Astrocyte (in vitro differentiated cells and primary cell): Measurements from ENCODE around the gene C8A. TPM values are rescaled to one million over a fixed set of nuclear protein-coding genes. Genes with fewer than 3 reads are reported as not detected.

Experiments used
- DNase-seq: peaks from one replicate; pipeline ENCODE4 v3.0.0-alpha.2; 2010; ENCODE audit warnings: low read depth
- FAIRE-seq: peaks from 2 replicates; lab custom pipeline; 2011; peaks lifted over from hg19 to GRCh38; lab: Jason Lieb, UNC
- H2AFZ ChIP-seq: 2 replicates; pipeline ENCODE4 v1.6.0; 2012; ENCODE audit warnings: low read depth, low read length, inconsistent platforms
- H3K27ac ChIP-seq: 2 replicates; pipeline ENCODE4 v1.5.1; 2011; ENCODE audit warnings: low read depth, low read length, inconsistent platforms
- H3K27me3 ChIP-seq: 2 replicates; pipeline ENCODE4 v1.6.0; 2011; ENCODE audit warnings: low read length, inconsistent platforms; ENCODE audit not compliant: insufficient read depth
- H3K36me3 ChIP-seq: 2 replicates; pipeline ENCODE4 v1.5.1; 2011; ENCODE audit warnings: low read length, inconsistent platforms; ENCODE audit not compliant: insufficient read depth
- H3K4me1 ChIP-seq: 2 replicates; pipeline ENCODE4 v1.5.1; 2011; ENCODE audit warnings: low read length, inconsistent platforms; ENCODE audit not compliant: insufficient read depth
- H3K4me2 ChIP-seq: 2 replicates; pipeline ENCODE4 v1.6.0; 2012; ENCODE audit warnings: low read length, inconsistent platforms
- H3K4me3 ChIP-seq: 2 replicates; pipeline ENCODE4 v1.5.1; 2011; ENCODE audit warnings: low read depth, mild to moderate bottlenecking, low read length, inconsistent platforms; ENCODE audit not compliant: insufficient read depth
- H3K79me2 ChIP-seq: 2 replicates; pipeline ENCODE4 v1.6.0; 2012; ENCODE audit warnings: mild to moderate bottlenecking, low read length, inconsistent platforms; ENCODE audit not compliant: insufficient read depth
- H3K9ac ChIP-seq: 2 replicates; pipeline ENCODE4 v1.6.0; 2012; ENCODE audit warnings: mild to moderate bottlenecking, low read length, inconsistent platforms
- H3K9me3 ChIP-seq: 2 replicates; pipeline ENCODE4 v1.5.1; 2012; ENCODE audit warnings: low read depth, mild to moderate bottlenecking, low read length, inconsistent platforms; ENCODE audit not compliant: insufficient read depth
- H4K20me1 ChIP-seq: 2 replicates; pipeline ENCODE4 v1.6.0; 2012; ENCODE audit warnings: low read length, inconsistent platforms; ENCODE audit not compliant: insufficient read depth
- H3K27ac Mint-ChIP-seq: one replicate; pipeline ENCODE4 v1.8.0; 2021; ENCODE audit warnings: mild to moderate bottlenecking, mixed read lengths; ENCODE audit not compliant: unreplicated experiment
- H3K27me3 Mint-ChIP-seq: one replicate; pipeline ENCODE4 v1.8.0; 2021; ENCODE audit warnings: low read depth, mixed read lengths; ENCODE audit not compliant: unreplicated experiment
- H3K36me3 Mint-ChIP-seq: one replicate; pipeline ENCODE4 v1.8.0; 2021; ENCODE audit warnings: low read depth, mixed read lengths; ENCODE audit not compliant: unreplicated experiment
- H3K4me1 Mint-ChIP-seq: one replicate; pipeline ENCODE4 v1.8.0; 2021; ENCODE audit warnings: low read depth, mixed read lengths; ENCODE audit not compliant: unreplicated experiment
- H3K4me3 Mint-ChIP-seq: one replicate; pipeline ENCODE4 v1.8.0; 2021; ENCODE audit warnings: mild to moderate bottlenecking, moderate library complexity, mixed read lengths; ENCODE audit not compliant: unreplicated experiment
- H3K9me3 Mint-ChIP-seq: one replicate; pipeline ENCODE4 v1.8.0; 2021; ENCODE audit warnings: mild to moderate bottlenecking, mixed read lengths; ENCODE audit not compliant: unreplicated experiment
- EZH2 ChIP-seq: IDR thresholded peaks from 2 replicates; pipeline ENCODE4 v1.6.1; 2012; ENCODE audit warnings: mild to moderate bottlenecking, low read length, inconsistent platforms; ENCODE audit not compliant: insufficient read depth
- total RNA-seq: library from RNA; stranded (reverse); gene quantifications from 2 replicates; pipeline ENCODE4 v1.2.1, GENCODE V29; 2021
- TF ChIP-seq, protein P1 (sequence below): IDR thresholded peaks from 2 replicates; pipeline ENCODE4 v1.5.1; 2011; ENCODE audit warnings: low read depth, mild to moderate bottlenecking, inconsistent platforms, low read length, moderate library complexity; ENCODE audit not compliant: insufficient read depth

The C8A gene
- total RNA-seq, 1 donor from 2014 or later = not detected

DNA sequence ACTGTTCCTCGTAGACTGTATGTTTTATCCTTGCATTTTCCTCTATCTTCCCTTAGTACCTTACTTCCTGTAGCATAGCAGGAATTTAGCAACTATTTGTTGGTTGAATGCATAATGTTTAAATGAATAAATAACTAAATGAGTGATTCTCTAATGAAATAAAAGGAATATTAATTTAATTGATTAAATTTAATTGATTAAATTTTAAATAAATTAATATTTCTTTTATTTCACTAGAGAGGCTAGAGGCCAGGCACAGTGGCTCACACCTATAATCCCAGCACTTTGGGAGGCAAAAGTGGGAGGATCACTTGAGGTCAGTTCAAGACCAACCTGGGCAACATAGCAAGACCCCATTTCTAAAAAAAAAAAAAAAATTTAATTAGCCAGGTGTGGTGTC lies 85.4 kb downstream of the C8A start:
- Histone ChIP-seq H3K4me2 (no peak overlapping the region), H3K9ac (no peak overlapping the region), H4K20me1 (no peaks in the 10 kb centered on the region), H3K9me3 (no peaks in the 10 kb centered on the region), H3K36me3 (no peaks in the 10 kb centered on the region), H3K27ac (no peak overlapping the region), H2AFZ (no peak overlapping the region), H3K4me1 (no peaks in the 10 kb centered on the region), H3K27me3 (no peaks in the 10 kb centered on the region), H3K4me3 (no peak overlapping the region), H3K79me2 (no peaks in the 10 kb centered on the region)
- H3K27ac Mint-ChIP-seq = no peak overlapping the region
- H3K27me3 Mint-ChIP-seq = peaks cover 16% of the 10 kb centered on the region
- no peaks in the 10 kb centered on the region for H3K36me3 Mint-ChIP-seq
- DNase-seq (no peak), FAIRE-seq (no peak)
- no peak overlapping the region for H3K4me3 Mint-ChIP-seq
- H3K9me3 Mint-ChIP-seq = no peaks in the 10 kb centered on the region
- TF ChIP-seq EZH2 = no peak
- TF ChIP-seq, protein P1, sequence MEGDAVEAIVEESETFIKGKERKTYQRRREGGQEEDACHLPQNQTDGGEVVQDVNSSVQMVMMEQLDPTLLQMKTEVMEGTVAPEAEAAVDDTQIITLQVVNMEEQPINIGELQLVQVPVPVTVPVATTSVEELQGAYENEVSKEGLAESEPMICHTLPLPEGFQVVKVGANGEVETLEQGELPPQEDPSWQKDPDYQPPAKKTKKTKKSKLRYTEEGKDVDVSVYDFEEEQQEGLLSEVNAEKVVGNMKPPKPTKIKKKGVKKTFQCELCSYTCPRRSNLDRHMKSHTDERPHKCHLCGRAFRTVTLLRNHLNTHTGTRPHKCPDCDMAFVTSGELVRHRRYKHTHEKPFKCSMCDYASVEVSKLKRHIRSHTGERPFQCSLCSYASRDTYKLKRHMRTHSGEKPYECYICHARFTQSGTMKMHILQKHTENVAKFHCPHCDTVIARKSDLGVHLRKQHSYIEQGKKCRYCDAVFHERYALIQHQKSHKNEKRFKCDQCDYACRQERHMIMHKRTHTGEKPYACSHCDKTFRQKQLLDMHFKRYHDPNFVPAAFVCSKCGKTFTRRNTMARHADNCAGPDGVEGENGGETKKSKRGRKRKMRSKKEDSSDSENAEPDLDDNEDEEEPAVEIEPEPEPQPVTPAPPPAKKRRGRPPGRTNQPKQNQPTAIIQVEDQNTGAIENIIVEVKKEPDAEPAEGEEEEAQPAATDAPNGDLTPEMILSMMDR = no peak
- no peaks in the 10 kb centered on the region for H3K4me1 Mint-ChIP-seq

- DNase-seq (peak; percentile 38), FAIRE-seq (no peak)
- H3K9me3 Mint-ChIP-seq = no peaks in the 10 kb centered on the region
- Histone ChIP-seq H2AFZ (no peak overlapping the region), H4K20me1 (no peaks in the 10 kb centered on the region), H3K9ac (no peak overlapping the region), H3K9me3 (peaks cover 3% of the 10 kb centered on the region), H3K4me1 (no peaks in the 10 kb centered on the region), H3K27ac (no peak overlapping the region), H3K4me3 (no peak overlapping the region), H3K4me2 (no peak overlapping the region), H3K79me2 (no peaks in the 10 kb centered on the region), H3K27me3 (no peaks in the 10 kb centered on the region), H3K36me3 (no peaks in the 10 kb centered on the region)
- H3K27me3 Mint-ChIP-seq = peaks cover 26% of the 10 kb centered on the region
- TF ChIP-seq EZH2 = no peak
- TF ChIP-seq, protein P1 = no peak
- no peaks in the 10 kb centered on the region for H3K36me3 Mint-ChIP-seq
- H3K4me1 Mint-ChIP-seq = no peaks in the 10 kb centered on the region
- no peak overlapping the region for H3K4me3 Mint-ChIP-seq
- no peak overlapping the region for H3K27ac Mint-ChIP-seq
Observed at GRCh38 chr1:56948403-56949023, 93.9 kb downstream of the C8A start.

DNA sequence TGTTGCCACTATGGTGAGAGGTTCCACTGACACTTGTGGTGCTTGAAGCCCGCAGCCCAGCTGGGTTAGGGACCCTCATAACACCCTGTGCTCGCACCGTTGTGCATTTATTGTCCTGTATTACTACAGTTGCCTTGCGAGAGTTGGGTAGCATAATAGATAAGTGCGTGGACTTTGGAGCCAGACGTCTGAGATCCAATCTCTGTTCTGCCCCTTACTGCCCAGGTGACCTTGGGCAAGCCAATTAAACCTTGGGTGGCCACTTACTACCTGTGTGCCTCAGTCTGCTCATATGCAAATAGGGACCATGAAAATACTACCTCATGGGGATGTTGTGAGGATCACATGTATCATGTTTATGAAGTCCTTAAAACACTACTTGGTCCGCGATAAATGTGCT lies 97.9 kb downstream of the C8A start:
- H4K20me1 ChIP-seq = no peaks in the 10 kb centered on the region
- Mint-ChIP-seq H3K9me3 (no peaks in the 10 kb centered on the region), H3K27me3 (peaks cover 22% of the 10 kb centered on the region), H3K4me3 (no peak overlapping the region), H3K36me3 (no peaks in the 10 kb centered on the region), H3K4me1 (no peaks in the 10 kb centered on the region), H3K27ac (no peak overlapping the region)
- no peak overlapping the region for H3K27ac ChIP-seq
- TF ChIP-seq, protein P1 = no peak
- TF ChIP-seq EZH2 = no peak
- H3K9ac ChIP-seq = no peak overlapping the region
- H3K79me2 ChIP-seq = no peaks in the 10 kb centered on the region
- no peaks in the 10 kb centered on the region for H3K36me3 ChIP-seq
- H3K27me3 ChIP-seq = no peaks in the 10 kb centered on the region
- no peak overlapping the region for H2AFZ ChIP-seq
- no peak overlapping the region for H3K4me2 ChIP-seq
- DNase-seq (no peak), FAIRE-seq (no peak)
- H3K4me1 ChIP-seq = no peaks in the 10 kb centered on the region
- peaks cover 3% of the 10 kb centered on the region for H3K9me3 ChIP-seq
- no peak overlapping the region for H3K4me3 ChIP-seq
